HCT116 (cell line): ENCODE measurements around the gene SMARCD2. TPM values are rescaled to one million over a fixed set of nuclear protein-coding genes. Genes with fewer than 3 reads are reported as not detected.
A peak's percentile ranks its signal among the peaks of the same experiment; 100 is the strongest.
"Not testable (repeated sequence)": the region's sequence is repeated elsewhere in the genome, so short reads cannot be mapped to it uniquely, and the experiment has no call there.

Source experiments
- ATAC-seq: fragments of 200-7000 bp; cut with Tn5 transposase; 2 replicates; pipeline ENCODE4 v1.9.1; 2020; ENCODE audit warnings: mild to moderate bottlenecking, moderate library complexity
- BruUV-seq: library from RNA; stranded (reverse); fragments of 400-500 nt; replicated peaks from 2 replicates; lab custom pipeline; 2021; lab: Mats Ljungman, UMichigan
- CTCF ChIA-PET: fragments of 300-600 bp; sonication (Branson Sonifier 250); formaldehyde crosslinking; loops from one replicate; lab custom pipeline; 2021; ENCODE audit warnings: antibody characterized with exemption; lab: Charles Lee
- POLR2A ChIA-PET: fragments of 300-600, 350-600 bp; sonication (Branson Sonifier 250); formaldehyde crosslinking; loops from one replicate; lab custom pipeline; 2021; ENCODE audit warnings: antibody characterized with exemption; lab: Charles Lee
- RAD21 ChIA-PET, 2 experiments: fragments of 300-600 bp; sonication (Branson Sonifier 250); formaldehyde crosslinking; loops; one replicate each; lab custom pipeline; 2023; ENCODE audit warnings: low total read pairs in 2 of 2; ENCODE audit not compliant: uncharacterized antibody in 2 of 2, unreplicated experiment in 2 of 2, low non-redundant PET in 1 of 2; lab: Charles Lee
- DNase-seq: peaks from one replicate; pipeline ENCODE4 v3.0.0-alpha.2; 2010; ENCODE audit warnings: low read depth, low spot score
- H2AFZ ChIP-seq: fragments of 200-600 bp; shearing (Covaris generic), sonication (generic); 2 replicates; pipeline ENCODE4 v1.6.1; 2017; ENCODE audit warnings: low read depth, mixed run types, mixed read lengths, antibody characterized with exemption, low read length; ENCODE audit not compliant: poor library complexity, severe bottlenecking
- H3K27ac ChIP-seq: 2 replicates; pipeline ENCODE4 v1.5.1; 2012; ENCODE audit warnings: low read depth, low read length
- H3K27me3 ChIP-seq: fragments of 200-600 bp; sonication (generic); 2 replicates; pipeline ENCODE4 v1.6.1; 2016; ENCODE audit warnings: mixed run types, low read length, mixed read lengths; ENCODE audit not compliant: insufficient read depth
- H3K36me3 ChIP-seq, 2 experiments: fragments of 200-500 bp in 1 of 2; fragments of 200-600 bp in 1 of 2; sonication (Bioruptor generic) in 1 of 2; sonication (generic) in 1 of 2; 2 replicates each; pipeline versions ENCODE4 v1.5.1 to v1.6.1; 2014 to 2016; ENCODE audit warnings: low read length in 2 of 2, inconsistent platforms in 1 of 2, mixed read lengths in 1 of 2, mixed run types in 1 of 2; ENCODE audit not compliant: insufficient read depth in 2 of 2, control insufficient read depth in 1 of 2
- H3K4me1 ChIP-seq, 2 experiments: fragments of 200-600 bp in 1 of 2; sonication (generic) in 1 of 2; 2 replicates each; pipeline versions ENCODE4 v1.5.1 to v1.6.1; 2012 to 2017; ENCODE audit warnings: low read length in 2 of 2, inconsistent platforms in 1 of 2, mild to moderate bottlenecking in 1 of 2, mixed read lengths in 1 of 2, mixed run types in 1 of 2, moderate library complexity in 1 of 2; ENCODE audit not compliant: insufficient read depth in 2 of 2, control insufficient read depth in 1 of 2
- H3K4me2 ChIP-seq: fragments of 200-600 bp; sonication (generic); 2 replicates; pipeline ENCODE4 v1.6.1; 2017; ENCODE audit warnings: mixed run types, low read length, mixed read lengths
- H3K4me3 ChIP-seq, 2 experiments: fragments of 200-600 bp in 1 of 2; sonication (generic) in 1 of 2; replicated peaks in 1 of 2; 2 replicates each; pipeline ENCODE4 v1.5.1; 2011 to 2016; ENCODE audit warnings: low read length in 2 of 2, control low read depth in 1 of 2, low read depth in 1 of 2, mild to moderate bottlenecking in 1 of 2, mixed read lengths in 1 of 2, mixed run types in 1 of 2
- H3K79me2 ChIP-seq: fragments of 200-600 bp; sonication (generic); 2 replicates; pipeline ENCODE4 v1.6.1; 2017; ENCODE audit warnings: mild to moderate bottlenecking, mixed run types, low read length, moderate library complexity, mixed read lengths; ENCODE audit not compliant: insufficient read depth
- H3K9ac ChIP-seq: fragments of 200-600 bp; sonication (generic); 2 replicates; pipeline ENCODE4 v1.6.1; 2016; ENCODE audit warnings: low read length, mixed read lengths
- H3K9me2 ChIP-seq: fragments of 200-600 bp; sonication (generic), shearing (Covaris generic); 2 replicates; pipeline ENCODE4 v1.6.1; 2017; ENCODE audit warnings: mixed run types, mild to moderate bottlenecking, moderate library complexity; ENCODE audit not compliant: insufficient read depth
- H3K9me3 ChIP-seq, 2 experiments: fragments of 200-500 bp in 1 of 2; fragments of 200-600 bp in 1 of 2; sonication (Bioruptor generic) in 1 of 2; sonication (generic) in 1 of 2; 2 replicates each; pipeline ENCODE4 v1.6.1; 2014 to 2017; ENCODE audit warnings: low read length in 2 of 2, mixed read lengths in 2 of 2, inconsistent platforms in 1 of 2, low read depth in 1 of 2, mild to moderate bottlenecking in 1 of 2, mixed run types in 1 of 2, moderate library complexity in 1 of 2; ENCODE audit not compliant: control insufficient read depth in 1 of 2, insufficient read depth in 1 of 2
- H4K20me1 ChIP-seq: fragments of 200-600 bp; sonication (generic), shearing (Covaris generic); 2 replicates; pipeline ENCODE4 v1.6.1; 2017; ENCODE audit warnings: mixed run types, mild to moderate bottlenecking, moderate library complexity; ENCODE audit not compliant: insufficient read depth
- CEBPB ChIP-seq: IDR thresholded peaks from 2 replicates; pipeline ENCODE4 v1.6.1; 2012; ENCODE audit warnings: low read depth
- CTCF ChIP-seq, 3 experiments: fragments of 200-600 bp in 1 of 3; sonication (generic) in 1 of 3; IDR thresholded peaks in 2 of 3; conservative IDR thresholded peaks in 1 of 3; 2 replicates each; pipeline ENCODE4 v1.5.1; 2012 to 2017; ENCODE audit warnings: low read depth in 2 of 3, low read length in 2 of 3, antibody characterized with exemption in 1 of 3, borderline replicate concordance in 1 of 3, control low read depth in 1 of 3, mild to moderate bottlenecking in 1 of 3, mixed read lengths in 1 of 3, mixed run types in 1 of 3, moderate library complexity in 1 of 3; ENCODE audit not compliant: insufficient read depth in 1 of 3
- EGR1 ChIP-seq: IDR thresholded peaks from 2 replicates; pipeline ENCODE4 v1.6.1; 2012; ENCODE audit warnings: low read depth
- FOSL1 ChIP-seq: IDR thresholded peaks from 2 replicates; pipeline ENCODE4 v1.6.1; 2012; ENCODE audit warnings: low read depth
- JUND ChIP-seq: IDR thresholded peaks from 2 replicates; pipeline ENCODE4 v1.6.1; 2012
- MAX ChIP-seq: IDR thresholded peaks from 2 replicates; pipeline ENCODE4 v1.6.1; 2012
- POLR2A ChIP-seq: IDR thresholded peaks from 2 replicates; pipeline ENCODE4 v1.7.0; 2011; ENCODE audit warnings: borderline replicate concordance; ENCODE audit not compliant: insufficient read depth, insufficient read length; ENCODE audit errors: extremely low read depth
- POLR2AphosphoS5 ChIP-seq: IDR thresholded peaks from 2 replicates; pipeline ENCODE4 v1.6.1; 2011; ENCODE audit warnings: mild to moderate bottlenecking, low read depth, low read length, moderate library complexity
- SP1 ChIP-seq: IDR thresholded peaks from 2 replicates; pipeline ENCODE4 v1.6.1; 2012; ENCODE audit warnings: low read depth
- SRF ChIP-seq: IDR thresholded peaks from 2 replicates; pipeline ENCODE4 v1.6.1; 2012; ENCODE audit warnings: low read depth
- TCF7L2 ChIP-seq: IDR thresholded peaks from 2 replicates; pipeline ENCODE4 v1.7.0; 2011; ENCODE audit warnings: borderline replicate concordance, inconsistent platforms; ENCODE audit not compliant: insufficient read depth, insufficient read length; ENCODE audit errors: extremely low read depth
- ZFX ChIP-seq: fragments of 450-650 bp; IDR thresholded peaks from 2 replicates; pipeline ENCODE4 v1.6.1; 2017
- ZNF274 ChIP-seq: fragments of 200-500 bp; sonication (Bioruptor generic); IDR thresholded peaks from 2 replicates; pipeline ENCODE4 v1.6.1; 2014; ENCODE audit warnings: mild to moderate bottlenecking, low read depth, low read length, inconsistent platforms
- intact Hi-C: fragments of 100-400 bp; cut with micrococcal nuclease; formaldehyde crosslinking; loops from 2 replicates; pipeline ENCODE4 v1.10.0; 2022
- total RNA-seq: library from RNA; stranded (reverse); gene quantifications from one replicate; pipeline ENCODE4 v1.2.1, GENCODE V29; 2021; ENCODE audit not compliant: unreplicated experiment

Gene SMARCD2
- total RNA-seq, 1 experiment from 2014 or later: 168 TPM

GRCh38 chr17:63843910-63844677, 1.6 kb upstream of the SMARCD2 start:
- H3K9ac ChIP-seq: peak overlapping the region; percentile 98
- H3K9me3 ChIP-seq: peaks cover 0 to 5% of the 10 kb centered on the region in 2 experiments; a peak in 1 of 4 replicates
- peaks cover 33% of the 10 kb centered on the region for H3K79me2 ChIP-seq
- no TSS peak for BruUV-seq
- peaks cover 35 to 48% of the 10 kb centered on the region in 2 experiments for H3K4me1 ChIP-seq
- no peaks in the 10 kb centered on the region for H4K20me1 ChIP-seq
- no peaks in the 10 kb centered on the region for H3K27me3 ChIP-seq
- H3K36me3 ChIP-seq: no peaks in the 10 kb centered on the region; a peak in 1 of 4 replicates
- H3K27ac ChIP-seq: peak overlapping the region; percentile 78
- H3K4me3 ChIP-seq: peak overlapping the region; percentile 92 to 95
- H2AFZ ChIP-seq: peak overlapping the region; percentile 47
- DNase-seq (no peak), ATAC-seq (no peak)
- no peaks in the 10 kb centered on the region for H3K9me2 ChIP-seq
- ChIA-PET RAD21 (interaction anchor here in 1 of 2 experiments (0.6 kb wide), 1 partner anchor 367 kb away, joined by 4 read pairs; the partner anchor contains the start of gene ACE), CTCF (interaction anchor here (0.6 to 1.5 kb wide), 6 partner anchors 9 to 419 kb away, joined by 3 to 10 read pairs (median 4); no protein-coding TSS in a partner anchor), POLR2A (interaction anchor here (0.7 to 1.8 kb wide), 3 partner anchors 16 to 71 kb away, joined by 4 to 13 read pairs (median 7); partner anchors contain the start of genes CCDC47 and DDX42)
- TF ChIP-seq FOSL1 (no peak), JUND (no peak), ZFX (no peak), CTCF (IDR thresholded peaks at IDR 0.05 in 2 of 3, conservative IDR thresholded peaks at IDR 0.05 in 1 of 3; ENCODE audit: borderline replicate concordance in 1 of 3, insufficient read depth in 1 of 3, low read depth in 2 of 3, low read length in 2 of 3) (no peak), POLR2AphosphoS5 (no peak), POLR2A (no peak), SP1 (no peak), ZNF274 (no peak), TCF7L2 (no peak), CEBPB (no peak), MAX (no peak), EGR1 (no peak), SRF (no peak)
- intact Hi-C loops: loop anchor here (2.0 to 5.0 kb wide), 2 partner anchors 71 to 222 kb away; partner anchors contain the start of genes CCDC47 and MAP3K3
- peak overlapping the region; percentile 79 for H3K4me2 ChIP-seq

DNA sequence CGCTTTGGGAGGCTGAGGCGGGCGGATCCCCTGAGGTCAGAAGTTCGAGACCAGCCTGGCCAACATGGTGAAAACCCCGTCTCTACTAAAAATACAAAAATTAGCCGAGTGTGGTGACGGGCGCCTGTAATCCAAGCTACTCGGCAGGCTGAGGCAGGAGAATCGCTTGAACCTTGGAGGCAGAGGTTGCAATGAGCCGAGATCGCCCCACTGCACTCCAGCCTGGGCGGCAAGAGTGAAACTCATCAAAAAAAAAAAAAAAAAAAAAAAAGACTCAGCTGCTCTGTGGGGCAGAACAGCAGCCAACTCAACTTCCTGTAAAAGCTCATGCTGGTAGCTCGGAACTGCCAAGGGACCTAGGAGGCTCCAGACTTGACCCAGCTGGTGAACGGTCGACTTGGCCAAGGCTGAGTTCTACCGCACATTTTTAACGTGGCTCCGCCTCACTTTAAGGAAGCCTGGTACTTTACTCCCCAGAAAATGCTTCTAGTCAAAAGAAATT, 953 bp upstream of the SMARCD2 start:
- DNase-seq (peak; percentile 40), ATAC-seq (peak; percentile 3)
- H4K20me1 ChIP-seq, RAD21 ChIA-PET, H3K36me3 ChIP-seq, H3K27me3 ChIP-seq, H3K9me2 ChIP-seq, H3K9me3 ChIP-seq: not testable (repeated sequence)
- H3K4me2 ChIP-seq: peak overlapping the region; percentile 79
- peak overlapping the region; percentile 98 for H3K9ac ChIP-seq
- H2AFZ ChIP-seq: peak overlapping the region; percentile 47
- TSS peak; percentile 90 for BruUV-seq
- H3K4me3 ChIP-seq: peak overlapping the region; percentile 92 to 95
- peaks cover 39% of the 10 kb centered on the region for H3K79me2 ChIP-seq
- ChIA-PET POLR2A (interaction anchor here (0.6 to 1.8 kb wide), 7 partner anchors 16 to 662 kb away, joined by 3 to 13 read pairs (median 5); partner anchors contain the start of genes CCDC47, DDX42 and DDX5), CTCF (interaction anchor here (0.6 to 1.5 kb wide), 6 partner anchors 12 to 418 kb away, joined by 3 to 10 read pairs (median 4); no protein-coding TSS in a partner anchor)
- H3K4me1 ChIP-seq: peaks cover 40 to 48% of the 10 kb centered on the region in 2 experiments
- intact Hi-C loops: loop anchor here (2.0 to 5.0 kb wide), 2 partner anchors 71 to 221 kb away; partner anchors contain the start of genes CCDC47 and MAP3K3
- peak overlapping the region; percentile 78 for H3K27ac ChIP-seq
